Left colon (tissue), 2 donors: ENCODE results near the gene VWA8. TPM values are rescaled to one million over a fixed set of nuclear protein-coding genes. Genes with fewer than 3 reads are reported as not detected.
A peak's percentile ranks its signal among the peaks of the same experiment; 100 is the strongest.

Experiments used
- ATAC-seq: fragments of 200-7000 bp; cut with Tn5 transposase; one replicate; pipeline ENCODE4 v1.9.1; 2020; ENCODE audit warnings: mild to moderate bottlenecking, moderate library complexity
- DNase-seq, 2 donors: peaks; one replicate each; pipeline ENCODE4 v3.0.0-alpha.2; 2020
- intact Hi-C, 2 donors: fragments of 100-400 bp; cut with DNase I in 1 of 2; cut with micrococcal nuclease in 1 of 2; formaldehyde crosslinking; loops; one replicate each; pipeline versions ENCODE4 v1.11.2 to v1.14.0; 2022; cut with DNase I, micrococcal nuclease
- total RNA-seq, 2 donors: library from RNA; stranded (reverse); fragmentation: NEBNext Ultra II Directional; extraction: Animal tissue kit (Norgen Biotek cat#: 25700); gene quantifications; one replicate each; pipeline ENCODE4 v1.2.1, GENCODE V29; 2021
- donor health status: DM: no; HTN: no; CAD: no.
- donor health status: DM: yes; HTN: yes; CAD: no.

The VWA8 gene
- total RNA-seq, 2 donors from 2014 or later, result 26.9 to 31.1 TPM

GRCh38 chr13:41615528-41615855 is 345.4 kb downstream of the VWA8 start:
- ATAC-seq (no peak), DNase-seq (no peak)
- intact Hi-C loops, result no loop called here

- intact Hi-C loops, result no loop called here
- DNase-seq, result no peak
- ATAC-seq, result no peak
These were observed 346.0 kb downstream of the VWA8 start for GRCh38 chr13:41614671-41615527.

- intact Hi-C loops, result no loop called here
- ATAC-seq, result no peak
- no peak for DNase-seq
These were observed 346.8 kb downstream of the VWA8 start for GRCh38 chr13:41613984-41614661.

- DNase-seq, result no peak
- intact Hi-C loops, result no loop called here
- no peak for ATAC-seq
These were observed 347.4 kb downstream of the VWA8 start for GRCh38 chr13:41613471-41613870.

GRCh38 chr13:41611385-41611784 is 349.5 kb downstream of the VWA8 start:
- DNase-seq (no peak), ATAC-seq (no peak)
- intact Hi-C loops, result no loop called here

GRCh38 chr13:41610404-41610803 is 350.5 kb downstream of the VWA8 start:
- intact Hi-C loops, result no loop called here
- no peak for DNase-seq
- no peak for ATAC-seq

- ATAC-seq (no peak), DNase-seq (no peak)
- intact Hi-C loops, result no loop called here
These were observed 351.1 kb downstream of the VWA8 start for GRCh38 chr13:41609828-41610227.

GRCh38 chr13:41608839-41609177 is 352.1 kb downstream of the VWA8 start:
- intact Hi-C loops, result no loop called here
- no peak for ATAC-seq

GRCh38 chr13:41608111-41608838 is 352.6 kb downstream of the VWA8 start:
- ATAC-seq (no peak), DNase-seq (no peak)
- intact Hi-C loops, result no loop called here

More at GRCh38 chr13:41608839-41609177, 352.1 kb downstream of the VWA8 start:
- no peak for DNase-seq

- ATAC-seq (peak; percentile 20), DNase-seq (no peak)
- intact Hi-C loops, result no loop called here
These were observed 354.3 kb downstream of the VWA8 start for GRCh38 chr13:41606646-41607045.

GRCh38 chr13:41605319-41606285 is 355.3 kb downstream of the VWA8 start:
- DNase-seq (no peak), ATAC-seq (no peak)
- intact Hi-C loops, result no loop called here

- DNase-seq (no peak), ATAC-seq (no peak)
- intact Hi-C loops, result no loop called here
These were observed 357.0 kb downstream of the VWA8 start for GRCh38 chr13:41603917-41604316.

- DNase-seq (no peak), ATAC-seq (no peak)
- intact Hi-C loops, result no loop called here
These were observed 359.0 kb downstream of the VWA8 start for GRCh38 chr13:41601718-41602445.

- intact Hi-C loops, result no loop called here
- DNase-seq (no peak), ATAC-seq (no peak)
These were observed 361.3 kb downstream of the VWA8 start for GRCh38 chr13:41599619-41600018.

GRCh38 chr13:41597348-41598041 is 363.4 kb downstream of the VWA8 start:
- intact Hi-C loops, result no loop called here
- DNase-seq, result no peak
- ATAC-seq, result no peak

- ATAC-seq (no peak), DNase-seq (no peak)
- intact Hi-C loops, result no loop called here
These were observed 364.7 kb downstream of the VWA8 start for GRCh38 chr13:41596190-41596589.

GRCh38 chr13:41595298-41595697 is 365.6 kb downstream of the VWA8 start:
- ATAC-seq (no peak), DNase-seq (no peak)
- intact Hi-C loops, result no loop called here

- intact Hi-C loops, result no loop called here
- no peak for ATAC-seq
- DNase-seq, result no peak
These were observed 370.3 kb downstream of the VWA8 start for GRCh38 chr13:41590643-41591042.
